GM12875 (cell line): ENCODE results near the gene PRLR.

Experiments used
- H3K4me3 ChIP-seq: one replicate; pipeline ENCODE4 v1.5.1; 2011; ENCODE audit warnings: low read depth, low read length, control low read depth
- TF ChIP-seq, protein P1 (sequence below): IDR thresholded peaks from 2 replicates; pipeline ENCODE4 v1.5.1; 2011; ENCODE audit warnings: low read depth, mild to moderate bottlenecking, control low read depth, inconsistent platforms, low read length, moderate library complexity, borderline replicate concordance; ENCODE audit not compliant: insufficient read depth

Gene PRLR

DNA sequence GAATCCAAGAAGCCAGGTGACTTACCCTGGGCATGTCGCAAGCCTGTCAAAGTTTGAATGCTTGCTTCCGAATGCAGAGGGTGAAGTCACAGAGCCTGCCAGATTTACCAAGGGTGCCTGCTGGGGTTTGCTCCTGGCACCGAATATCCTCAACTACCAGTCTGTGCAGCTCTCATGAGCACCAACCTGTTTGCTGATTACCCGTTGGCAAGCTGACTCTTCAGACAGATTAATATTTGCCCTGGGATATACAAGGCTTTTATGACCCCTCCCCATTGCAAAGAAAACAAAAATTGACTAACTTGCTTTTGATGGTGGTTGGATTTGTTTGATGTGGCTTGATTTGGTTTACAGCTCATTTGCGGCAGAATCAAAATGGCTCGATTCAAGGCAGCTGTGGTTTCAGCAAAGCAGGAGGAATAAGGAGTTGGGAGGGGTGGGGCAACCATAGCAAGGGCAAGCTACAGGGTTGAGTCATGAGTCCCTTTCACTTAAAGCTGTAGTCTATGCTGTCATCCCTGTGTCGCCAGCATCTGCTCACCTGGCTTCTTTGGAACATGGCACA, 100.3 kb downstream of the PRLR start:
- TF ChIP-seq, protein P1, sequence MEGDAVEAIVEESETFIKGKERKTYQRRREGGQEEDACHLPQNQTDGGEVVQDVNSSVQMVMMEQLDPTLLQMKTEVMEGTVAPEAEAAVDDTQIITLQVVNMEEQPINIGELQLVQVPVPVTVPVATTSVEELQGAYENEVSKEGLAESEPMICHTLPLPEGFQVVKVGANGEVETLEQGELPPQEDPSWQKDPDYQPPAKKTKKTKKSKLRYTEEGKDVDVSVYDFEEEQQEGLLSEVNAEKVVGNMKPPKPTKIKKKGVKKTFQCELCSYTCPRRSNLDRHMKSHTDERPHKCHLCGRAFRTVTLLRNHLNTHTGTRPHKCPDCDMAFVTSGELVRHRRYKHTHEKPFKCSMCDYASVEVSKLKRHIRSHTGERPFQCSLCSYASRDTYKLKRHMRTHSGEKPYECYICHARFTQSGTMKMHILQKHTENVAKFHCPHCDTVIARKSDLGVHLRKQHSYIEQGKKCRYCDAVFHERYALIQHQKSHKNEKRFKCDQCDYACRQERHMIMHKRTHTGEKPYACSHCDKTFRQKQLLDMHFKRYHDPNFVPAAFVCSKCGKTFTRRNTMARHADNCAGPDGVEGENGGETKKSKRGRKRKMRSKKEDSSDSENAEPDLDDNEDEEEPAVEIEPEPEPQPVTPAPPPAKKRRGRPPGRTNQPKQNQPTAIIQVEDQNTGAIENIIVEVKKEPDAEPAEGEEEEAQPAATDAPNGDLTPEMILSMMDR, result no peak
- H3K4me3 ChIP-seq, result no peak overlapping the region

DNA sequence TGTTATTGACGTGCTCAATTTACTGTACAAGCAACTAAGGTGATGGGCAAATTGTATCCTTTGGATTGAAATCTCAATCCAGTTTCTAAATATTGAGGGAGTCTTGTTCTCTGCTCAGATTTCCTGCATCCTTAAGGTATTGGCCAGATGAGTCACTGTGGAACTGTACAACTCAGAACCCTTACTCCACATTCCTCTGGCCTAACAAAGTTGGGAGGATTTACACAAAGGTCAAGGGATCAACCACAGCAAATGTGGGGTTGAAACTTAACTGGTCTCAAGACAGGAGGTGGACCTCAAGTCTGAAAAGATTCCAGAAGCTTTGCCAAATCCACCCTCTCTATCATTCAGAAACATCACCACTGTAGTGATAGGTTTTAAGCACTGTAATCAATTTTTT, 101.0 kb downstream of the PRLR start:
- TF ChIP-seq, protein P1, result no peak
- no peak overlapping the region for H3K4me3 ChIP-seq

DNA sequence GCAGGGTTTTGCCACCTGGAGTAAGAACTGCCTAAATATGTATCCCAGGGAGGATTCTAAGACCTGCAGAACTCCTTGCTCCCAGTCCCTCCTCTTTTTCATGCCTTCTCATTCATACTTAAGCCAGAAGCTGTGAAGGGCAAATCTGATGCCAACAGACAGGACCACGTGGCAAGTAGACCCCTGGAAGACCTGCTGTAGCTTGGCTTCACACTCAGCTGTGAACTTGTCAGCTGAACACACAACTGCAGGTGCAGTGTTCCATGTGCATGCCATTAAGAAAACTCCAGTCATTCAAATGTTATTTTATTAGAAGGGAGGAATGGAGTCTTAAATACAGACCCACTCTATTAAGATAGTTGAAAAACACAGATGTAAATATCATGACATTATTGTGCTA, 103.3 kb downstream of the PRLR start:
- TF ChIP-seq, protein P1, result no peak
- no peak overlapping the region for H3K4me3 ChIP-seq

DNA sequence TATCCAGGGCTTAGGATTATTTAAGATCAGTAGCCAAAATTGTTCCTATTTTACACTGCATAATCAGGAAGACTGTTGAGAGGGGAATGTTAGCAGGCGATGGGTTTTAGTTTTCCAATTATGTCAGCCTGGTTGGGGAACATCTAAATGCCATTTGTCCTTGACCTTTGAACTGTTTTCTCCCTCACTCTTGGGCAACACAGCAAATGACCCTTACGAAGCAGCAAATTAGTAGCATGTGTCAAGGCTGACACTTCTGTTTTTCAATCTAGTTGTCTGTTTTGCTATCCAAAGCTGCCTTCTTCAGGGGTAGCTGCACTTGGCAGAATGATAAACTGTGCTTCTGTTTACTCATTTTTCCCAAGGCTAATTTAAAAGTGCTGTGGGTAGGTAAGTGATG, 104.5 kb downstream of the PRLR start:
- TF ChIP-seq, protein P1, result no peak
- no peak overlapping the region for H3K4me3 ChIP-seq

DNA sequence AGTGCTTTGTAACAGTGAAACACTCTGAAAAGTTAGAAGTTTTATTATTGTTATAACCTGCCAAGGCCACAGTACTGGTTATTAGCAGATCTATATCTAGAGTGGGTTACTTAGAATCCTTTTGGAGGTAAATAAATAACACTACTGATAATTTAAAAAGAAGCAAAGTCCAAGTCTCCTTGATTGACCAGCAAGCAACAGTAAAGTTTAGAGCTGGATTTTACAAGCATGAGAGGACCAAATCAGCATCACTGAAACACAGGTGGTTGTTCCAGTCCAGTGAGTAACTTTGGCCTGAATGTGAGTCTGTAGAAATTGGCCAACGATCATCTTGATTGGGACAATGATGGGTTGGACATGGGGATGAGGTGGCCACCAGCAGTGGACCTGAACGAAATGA, 105.4 kb downstream of the PRLR start:
- H3K4me3 ChIP-seq, result no peak overlapping the region
- TF ChIP-seq, protein P1, result no peak

DNA sequence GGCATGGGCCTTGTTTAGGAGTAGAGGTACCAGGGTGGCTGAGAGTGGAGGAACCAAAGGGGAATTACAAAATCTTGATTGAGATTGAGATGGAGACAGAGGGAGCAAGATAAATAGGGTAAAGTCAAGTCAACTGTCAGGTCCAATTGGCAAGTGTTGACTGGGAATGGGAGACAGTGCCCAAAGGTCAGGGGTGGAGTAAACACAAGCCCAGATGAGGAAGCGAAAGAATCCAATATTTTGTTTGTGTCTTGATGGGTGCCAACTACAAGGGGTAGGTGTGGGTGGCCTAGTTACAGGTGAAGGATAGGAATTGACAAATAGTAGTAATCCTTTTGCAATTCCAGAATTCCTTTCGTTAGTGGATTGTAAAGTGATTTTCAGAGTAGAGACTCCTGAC, 107.5 kb downstream of the PRLR start:
- TF ChIP-seq, protein P1, result no peak
- no peak overlapping the region for H3K4me3 ChIP-seq

DNA sequence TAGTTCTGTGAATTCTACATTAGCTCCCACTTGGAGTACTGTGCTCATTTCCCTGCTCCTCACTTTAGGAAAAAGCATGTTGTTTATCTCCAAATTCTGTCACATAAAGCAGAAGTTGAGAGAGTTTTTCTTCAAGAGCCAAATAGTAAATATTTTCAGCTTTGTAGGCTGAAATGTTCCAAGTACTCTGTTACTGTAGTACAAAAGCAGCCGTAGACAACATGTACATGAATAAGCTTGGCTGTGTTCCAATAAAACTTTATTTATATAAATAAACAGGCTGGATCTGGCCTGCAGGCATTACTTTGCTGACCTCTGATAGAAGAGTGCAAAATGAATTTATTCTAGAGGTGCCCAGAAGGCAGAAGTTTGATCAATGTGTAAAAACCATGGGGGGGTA, 109.6 kb downstream of the PRLR start:
- TF ChIP-seq, protein P1, result no peak
- no peak overlapping the region for H3K4me3 ChIP-seq
